ENCODE measurements around the gene RAPGEF2.

DNA sequence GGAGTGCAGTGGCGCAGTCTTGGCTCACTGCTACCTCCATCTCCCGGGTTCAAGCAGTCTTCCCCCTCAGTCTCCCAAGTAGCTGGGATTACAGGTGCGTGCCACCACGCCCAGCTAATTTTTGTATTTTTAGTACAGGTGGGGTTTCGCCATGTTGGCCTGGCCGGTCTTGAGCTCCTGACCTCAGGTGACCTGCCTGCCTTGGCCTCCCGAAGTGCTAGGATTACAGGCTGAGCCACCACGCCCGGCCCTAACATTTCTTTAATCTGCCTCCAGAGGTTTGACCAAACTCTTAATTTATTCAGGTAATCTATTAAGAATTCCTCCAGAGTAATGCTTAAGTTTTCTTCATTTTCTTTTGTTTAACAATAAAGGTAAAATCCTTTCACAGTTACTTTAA, 171.0 kb downstream of the RAPGEF2 start:
- TF ChIP-seq EZH2 (IDR thresholded peaks at IDR 0.05; ENCODE audit: low read length) (no peak), CTCF (optimal IDR thresholded peaks at IDR 0.05 in 1 of 3, IDR thresholded peaks at IDR 0.05 in 1 of 3, conservative IDR thresholded peaks at IDR 0.05 in 1 of 3; ENCODE audit: extremely low read depth in 1 of 3, insufficient read depth in 2 of 3, low read length in 3 of 3) (no peak)

Data from keratinocyte (primary cell).